Effector memory CD8-positive, alpha-beta T cell (primary cell): ENCODE results near the gene GALNT2.

Experiments
- ATAC-seq: fragments of 150-1000 bp; cut with Tn5 transposase; replicated peaks from 2 replicates; pipeline ENCODE4 v1.10.0; 2021; ENCODE audit warnings: mild to moderate bottlenecking, moderate library complexity
- DNase-seq, 3 experiments: peaks; one replicate each; pipeline ENCODE4 v3.0.0; 2021
- H3K27ac Mint-ChIP-seq, 2 donors: one replicate each; pipeline ENCODE4 v1.8.0; 2022; ENCODE audit warnings: mild to moderate bottlenecking in 2 of 2, mixed read lengths in 2 of 2, moderate library complexity in 2 of 2
- H3K27me3 Mint-ChIP-seq, 2 donors: one replicate each; pipeline ENCODE4 v1.8.0; 2022; ENCODE audit warnings: mixed read lengths in 2 of 2
- H3K36me3 Mint-ChIP-seq: one replicate; pipeline ENCODE4 v1.8.0; 2022; ENCODE audit warnings: mild to moderate bottlenecking, moderate library complexity, mixed read lengths; ENCODE audit not compliant: insufficient read depth
- H3K4me1 Mint-ChIP-seq, 2 donors: one replicate each; pipeline ENCODE4 v1.8.0; 2022; ENCODE audit warnings: low read depth in 2 of 2, mixed read lengths in 2 of 2
- H3K4me3 Mint-ChIP-seq, 2 donors: one replicate each; pipeline ENCODE4 v1.8.0; 2022; ENCODE audit warnings: mild to moderate bottlenecking in 2 of 2, mixed read lengths in 2 of 2, moderate library complexity in 2 of 2
- H3K9me3 Mint-ChIP-seq, 2 donors: one replicate each; pipeline ENCODE4 v1.8.0; 2022; ENCODE audit warnings: mixed read lengths in 2 of 2

The GALNT2 gene

GRCh38 chr1:230070321-230071208, 3.5 kb downstream of the GALNT2 start:
- Mint-ChIP-seq H3K4me3 (no peak overlapping the region), H3K4me1 (peaks cover 36 to 40% of the 10 kb centered on the region in 2 donors)
- ATAC-seq = no peak

GRCh38 chr1:230071316-230071715, 4.3 kb downstream of the GALNT2 start:
- Mint-ChIP-seq H3K4me3 (no peak overlapping the region), H3K9me3 (no peaks in the 10 kb centered on the region), H3K27me3 (no peaks in the 10 kb centered on the region), H3K4me1 (peaks cover 41 to 46% of the 10 kb centered on the region in 2 donors), H3K27ac (no peak overlapping the region), H3K36me3 (peaks cover 11% of the 10 kb centered on the region)
- ATAC-seq = no peak
- no peak for DNase-seq

More at GRCh38 chr1:230070321-230071208, 3.5 kb downstream of the GALNT2 start:
- Mint-ChIP-seq H3K27ac (no peak overlapping the region), H3K36me3 (peaks cover 9% of the 10 kb centered on the region), H3K27me3 (no peaks in the 10 kb centered on the region), H3K9me3 (no peaks in the 10 kb centered on the region)
- no peak for DNase-seq

GRCh38 chr1:230072296-230072695, 5.3 kb downstream of the GALNT2 start:
- Mint-ChIP-seq H3K9me3 (no peaks in the 10 kb centered on the region), H3K36me3 (peaks cover 11% of the 10 kb centered on the region), H3K27ac (peak overlapping the region in 1 of 2 donors; percentile 55), H3K4me3 (no peak overlapping the region), H3K27me3 (no peaks in the 10 kb centered on the region), H3K4me1 (peaks cover 44 to 53% of the 10 kb centered on the region in 2 donors)
- DNase-seq = no peak
- no peak for ATAC-seq

GRCh38 chr1:230072866-230073265, 5.8 kb downstream of the GALNT2 start:
- DNase-seq (no peak), ATAC-seq (no peak)
- H3K4me3 Mint-ChIP-seq = no peak overlapping the region
- no peaks in the 10 kb centered on the region for H3K27me3 Mint-ChIP-seq
- peak overlapping the region in 1 of 2 donors; percentile 14 for H3K27ac Mint-ChIP-seq
- no peaks in the 10 kb centered on the region for H3K9me3 Mint-ChIP-seq
- H3K4me1 Mint-ChIP-seq = peaks cover 44 to 55% of the 10 kb centered on the region in 2 donors
- H3K36me3 Mint-ChIP-seq = peaks cover 6% of the 10 kb centered on the region

GRCh38 chr1:230073371-230074035, 6.5 kb downstream of the GALNT2 start:
- H3K4me3 Mint-ChIP-seq = no peak overlapping the region
- H3K36me3 Mint-ChIP-seq = peaks cover 5% of the 10 kb centered on the region
- H3K4me1 Mint-ChIP-seq = peaks cover 42 to 54% of the 10 kb centered on the region in 2 donors
- no peaks in the 10 kb centered on the region for H3K9me3 Mint-ChIP-seq
- DNase-seq = no peak
- no peak for ATAC-seq
- no peaks in the 10 kb centered on the region for H3K27me3 Mint-ChIP-seq
- H3K27ac Mint-ChIP-seq = peak overlapping the region in 1 of 2 donors; percentile 14

- Mint-ChIP-seq H3K27me3 (no peaks in the 10 kb centered on the region), H3K27ac (no peak overlapping the region), H3K4me1 (peaks cover 37 to 49% of the 10 kb centered on the region in 2 donors), H3K9me3 (no peaks in the 10 kb centered on the region), H3K4me3 (no peak overlapping the region), H3K36me3 (peaks cover 5% of the 10 kb centered on the region)
- ATAC-seq = no peak
- DNase-seq = no peak
Observed at GRCh38 chr1:230074270-230074669, 7.2 kb downstream of the GALNT2 start.

GRCh38 chr1:230074762-230075161, 7.7 kb downstream of the GALNT2 start:
- ATAC-seq = no peak

GRCh38 chr1:230076121-230076520, 9.1 kb downstream of the GALNT2 start:
- Mint-ChIP-seq H3K36me3 (peaks cover 2% of the 10 kb centered on the region), H3K27me3 (no peaks in the 10 kb centered on the region), H3K4me3 (no peak overlapping the region), H3K9me3 (no peaks in the 10 kb centered on the region), H3K27ac (peak overlapping the region; percentile 20 to 45), H3K4me1 (peaks cover 32 to 44% of the 10 kb centered on the region in 2 donors)
- no peak for ATAC-seq
- no peak for DNase-seq

More at GRCh38 chr1:230074762-230075161, 7.7 kb downstream of the GALNT2 start:
- H3K9me3 Mint-ChIP-seq = no peaks in the 10 kb centered on the region
- no peaks in the 10 kb centered on the region for H3K27me3 Mint-ChIP-seq
- peaks cover 37 to 50% of the 10 kb centered on the region in 2 donors for H3K4me1 Mint-ChIP-seq
- no peak overlapping the region for H3K27ac Mint-ChIP-seq
- peaks cover 5% of the 10 kb centered on the region for H3K36me3 Mint-ChIP-seq
- no peak for DNase-seq
- no peak overlapping the region for H3K4me3 Mint-ChIP-seq

- DNase-seq = no peak
Observed at GRCh38 chr1:230077011-230077410, 10.0 kb downstream of the GALNT2 start.

GRCh38 chr1:230077436-230078213, 10.6 kb downstream of the GALNT2 start:
- H3K36me3 Mint-ChIP-seq = peaks cover 6% of the 10 kb centered on the region
- peaks cover 3 to 4% of the 10 kb centered on the region in 2 donors for H3K9me3 Mint-ChIP-seq
- DNase-seq (no peak), ATAC-seq (no peak)
- H3K27me3 Mint-ChIP-seq = no peaks in the 10 kb centered on the region
- H3K27ac Mint-ChIP-seq = peak overlapping the region; percentile 27 to 68
- peaks cover 27 to 44% of the 10 kb centered on the region in 2 donors for H3K4me1 Mint-ChIP-seq
- no peak overlapping the region for H3K4me3 Mint-ChIP-seq

More at GRCh38 chr1:230077011-230077410, 10.0 kb downstream of the GALNT2 start:
- Mint-ChIP-seq H3K27me3 (no peaks in the 10 kb centered on the region), H3K27ac (peak overlapping the region in 1 of 2 donors; percentile 68), H3K36me3 (peaks cover 2% of the 10 kb centered on the region), H3K9me3 (no peaks in the 10 kb centered on the region), H3K4me3 (no peak overlapping the region), H3K4me1 (peaks cover 26 to 41% of the 10 kb centered on the region in 2 donors)
- no peak for ATAC-seq

GRCh38 chr1:230079199-230080024, 12.4 kb downstream of the GALNT2 start:
- H3K27ac Mint-ChIP-seq = peak overlapping the region in 1 of 2 donors; percentile 8
- H3K4me3 Mint-ChIP-seq = no peak overlapping the region
- no peak for ATAC-seq
- DNase-seq = no peak
- H3K27me3 Mint-ChIP-seq = no peaks in the 10 kb centered on the region
- peaks cover 30 to 56% of the 10 kb centered on the region in 2 donors for H3K4me1 Mint-ChIP-seq
- H3K36me3 Mint-ChIP-seq = peaks cover 13% of the 10 kb centered on the region
- H3K9me3 Mint-ChIP-seq = peaks cover 7 to 9% of the 10 kb centered on the region in 2 donors

- no peak for ATAC-seq
- Mint-ChIP-seq H3K27ac (peak overlapping the region in 1 of 2 donors; percentile 16), H3K9me3 (peaks cover 7 to 9% of the 10 kb centered on the region in 2 donors), H3K4me3 (no peak overlapping the region), H3K36me3 (peaks cover 13% of the 10 kb centered on the region), H3K4me1 (peaks cover 28 to 59% of the 10 kb centered on the region in 2 donors), H3K27me3 (no peaks in the 10 kb centered on the region)
- DNase-seq = no peak
Observed at GRCh38 chr1:230080822-230081221, 13.8 kb downstream of the GALNT2 start.
